GM04504 (cell line): ENCODE data around the gene GINM1.

ENCODE experiments used
- DNase-seq: peaks from one replicate; pipeline ENCODE4 v3.0.0-alpha.2; 2012; ENCODE audit warnings: low read depth

Gene GINM1

GRCh38 chr6:149593408-149593807 lies 27.2 kb downstream of the GINM1 start:
- no peak for DNase-seq

- no peak for DNase-seq
Observed at GRCh38 chr6:149600508-149600907, 34.3 kb downstream of the GINM1 start.

- no peak for DNase-seq
Observed at GRCh38 chr6:149608381-149608982, 42.3 kb downstream of the GINM1 start.

- peak; percentile 1 for DNase-seq
Observed at GRCh38 chr6:149614337-149614736, 48.2 kb downstream of the GINM1 start.

GRCh38 chr6:149615805-149616204 lies 49.6 kb downstream of the GINM1 start:
- DNase-seq: no peak

- no peak for DNase-seq
Observed at GRCh38 chr6:149627672-149628071, 61.5 kb downstream of the GINM1 start.

GRCh38 chr6:149628875-149629510 lies 62.8 kb downstream of the GINM1 start:
- DNase-seq: no peak

GRCh38 chr6:149634315-149634714 lies 68.1 kb downstream of the GINM1 start:
- no peak for DNase-seq

GRCh38 chr6:149636124-149636523 lies 69.9 kb downstream of the GINM1 start:
- DNase-seq: no peak
